Neural cell (in vitro differentiated cells): ENCODE data around the gene MGAT5. TPM values are rescaled to one million over a fixed set of nuclear protein-coding genes. Genes with fewer than 3 reads are reported as not detected.

Experiments
- H2AFZ ChIP-seq: fragments of 200-600, 300-800 bp; sonication (generic), shearing (Covaris generic); 2 replicates; pipeline ENCODE4 v1.6.0; 2014; ENCODE audit warnings: low read depth, mild to moderate bottlenecking, antibody characterized with exemption, low read length, moderate library complexity
- H3F3A ChIP-seq: fragments of 200-600 bp; shearing (Covaris generic); 2 replicates; pipeline ENCODE4 v1.6.1; 2016; ENCODE audit warnings: mild to moderate bottlenecking, moderate library complexity, mixed read lengths, antibody characterized with exemption, low read length; ENCODE audit not compliant: insufficient read depth, poor library complexity, severe bottlenecking
- H3K27ac ChIP-seq: fragments of 200-600, 300-800 bp; sonication (generic), shearing (Covaris generic); 2 replicates; pipeline ENCODE4 v1.5.1; 2014; ENCODE audit warnings: mild to moderate bottlenecking, low read length, moderate library complexity
- H3K27me3 ChIP-seq: fragments of 300-800, 200-600 bp; sonication (generic), shearing (Covaris generic); 2 replicates; pipeline ENCODE4 v1.6.0; 2014; ENCODE audit warnings: mild to moderate bottlenecking, low read depth, low read length, moderate library complexity; ENCODE audit not compliant: insufficient read depth
- H3K36me3 ChIP-seq: fragments of 300-800, 200-600 bp; sonication (generic), shearing (Covaris generic); 2 replicates; pipeline ENCODE4 v1.5.1; 2014; ENCODE audit warnings: mild to moderate bottlenecking, antibody characterized with exemption, low read length, moderate library complexity; ENCODE audit not compliant: insufficient read depth
- H3K4me2 ChIP-seq: fragments of 300-800, 200-600 bp; sonication (generic), shearing (Covaris generic); 2 replicates; pipeline ENCODE4 v1.6.0; 2014; ENCODE audit warnings: mild to moderate bottlenecking, low read length
- H3K4me3 ChIP-seq: fragments of 300-800, 200-600 bp; sonication (generic), shearing (Covaris generic); 2 replicates; pipeline ENCODE4 v1.5.1; 2014; ENCODE audit warnings: mild to moderate bottlenecking, low read length, moderate library complexity
- H3K79me2 ChIP-seq: fragments of 200-600 bp; shearing (Covaris generic); replicated peaks from 2 replicates; pipeline ENCODE4 v1.6.0; 2014; ENCODE audit warnings: mild to moderate bottlenecking, low read length, moderate library complexity; ENCODE audit not compliant: insufficient read depth
- H3K9ac ChIP-seq: fragments of 300-800, 200-600 bp; sonication (generic), shearing (Covaris generic); 2 replicates; pipeline ENCODE4 v1.6.1; 2016; ENCODE audit warnings: mild to moderate bottlenecking, low read length, mixed read lengths
- H3K9me2 ChIP-seq: fragments of 200-600 bp; shearing (Covaris generic); 2 replicates; pipeline ENCODE4 v1.6.1; 2016; ENCODE audit warnings: mild to moderate bottlenecking, low read length, mixed read lengths; ENCODE audit not compliant: insufficient read depth
- H3K9me3 ChIP-seq: fragments of 200-600, 300-800 bp; sonication (generic), shearing (Covaris generic); 2 replicates; pipeline ENCODE4 v1.6.1; 2016; ENCODE audit warnings: mild to moderate bottlenecking, mixed run types, low read length, moderate library complexity, mixed read lengths
- H4K20me1 ChIP-seq: fragments of 200-600 bp; shearing (Covaris generic); 2 replicates; pipeline ENCODE4 v1.6.1; 2016; ENCODE audit warnings: mild to moderate bottlenecking, mixed run types; ENCODE audit not compliant: insufficient read depth
- EP300 ChIP-seq: fragments of 450-650 bp; conservative IDR thresholded peaks from 2 replicates; pipeline ENCODE4 v1.6.1; 2014; ENCODE audit warnings: antibody characterized with exemption, mild to moderate bottlenecking, moderate library complexity; ENCODE audit not compliant: poor library complexity, severe bottlenecking
- EZH2 ChIP-seq: fragments of 200-600, 300-800 bp; shearing (Covaris generic), sonication (generic); IDR thresholded peaks from 2 replicates; pipeline ENCODE4 v1.6.1; 2014; ENCODE audit warnings: antibody characterized with exemption, low read length, borderline replicate concordance, mild to moderate bottlenecking; ENCODE audit not compliant: insufficient read depth, poor library complexity, severe bottlenecking
- MXI1 ChIP-seq: fragments of 450-650 bp; conservative IDR thresholded peaks from 2 replicates; pipeline ENCODE4 v1.6.1; 2014; ENCODE audit warnings: antibody characterized with exemption, mild to moderate bottlenecking; ENCODE audit not compliant: poor library complexity, severe bottlenecking
- POLR2AphosphoS5 ChIP-seq: IDR thresholded peaks from 2 replicates; pipeline ENCODE4 v1.6.1; 2012
- RAD21 ChIP-seq: fragments of 450-650 bp; conservative IDR thresholded peaks from 2 replicates; pipeline ENCODE4 v1.6.1; 2014; ENCODE audit warnings: antibody characterized with exemption, mild to moderate bottlenecking, moderate library complexity
- REST ChIP-seq: IDR thresholded peaks from 2 replicates; pipeline ENCODE4 v1.6.1; 2012; ENCODE audit warnings: borderline replicate concordance
- SMC3 ChIP-seq: fragments of 450-650 bp; conservative IDR thresholded peaks from 2 replicates; pipeline ENCODE4 v1.6.1; 2014; ENCODE audit warnings: antibody characterized with exemption, mild to moderate bottlenecking, moderate library complexity; ENCODE audit not compliant: poor library complexity
- TAF1 ChIP-seq: IDR thresholded peaks from 2 replicates; pipeline ENCODE4 v1.6.1; 2012; ENCODE audit warnings: low read depth
- polyA plus RNA-seq: library from polyadenylated mRNA; depleted of rRNA; stranded (reverse); fragments of >200 nt; gene quantifications from 2 replicates; pipeline ENCODE4 v1.2.3, GENCODE V29; 2014
- TF ChIP-seq, protein P1 (sequence below): fragments of 450-650 bp; IDR thresholded peaks from 2 replicates; pipeline ENCODE4 v1.5.1; 2014; ENCODE audit warnings: antibody characterized with exemption, mild to moderate bottlenecking, moderate library complexity; ENCODE audit not compliant: poor library complexity, severe bottlenecking

MGAT5 gene
- polyA plus RNA-seq, 1 donor from 2014 or later: 40.9 TPM

DNA sequence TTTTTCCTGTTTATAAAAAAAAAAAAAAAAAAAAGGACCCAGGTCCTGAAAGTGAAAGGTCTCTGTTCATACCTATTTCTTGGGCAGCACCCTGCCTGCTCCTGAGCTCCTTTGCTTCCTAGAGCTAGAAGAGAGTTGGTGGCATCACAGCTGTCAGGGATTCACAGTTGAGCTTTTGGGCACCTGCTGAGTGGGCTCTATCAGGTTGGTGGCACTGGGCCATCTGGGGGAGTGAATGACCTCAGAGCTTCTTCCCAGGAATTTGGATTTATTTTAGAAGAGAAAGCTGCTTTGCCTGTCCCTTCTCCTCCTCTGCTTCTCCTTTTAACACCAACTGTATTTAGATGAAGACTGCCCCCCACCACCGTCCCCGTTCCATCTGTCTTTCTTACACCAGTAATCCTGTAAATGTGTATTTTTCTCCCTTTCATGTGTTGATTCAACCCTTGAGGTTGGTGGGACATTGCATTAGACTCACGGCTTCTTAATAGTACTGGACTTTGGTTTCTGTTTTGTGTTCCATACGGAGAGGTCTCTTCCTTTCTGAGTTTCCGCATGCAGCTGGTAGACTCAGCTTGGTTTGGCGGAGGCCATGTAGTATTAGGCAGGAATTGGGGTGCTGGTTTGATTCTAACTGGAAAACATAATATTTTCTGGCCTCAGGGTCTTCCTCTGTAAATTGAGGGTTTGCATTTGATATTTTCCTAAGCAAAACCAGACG, 7.6 kb upstream of the MGAT5 start:
- Histone ChIP-seq H3K4me2 (no peak overlapping the region), H3K9ac (no peak overlapping the region), H3K9me2 (no peaks in the 10 kb centered on the region), H3K4me3 (no peak overlapping the region), H3F3A (no peaks in the 10 kb centered on the region), H3K27ac (no peak overlapping the region), H4K20me1 (no peaks in the 10 kb centered on the region), H2AFZ (no peak overlapping the region), H3K79me2 (peaks cover 5% of the 10 kb centered on the region), H3K9me3 (no peaks in the 10 kb centered on the region), H3K36me3 (no peaks in the 10 kb centered on the region), H3K27me3 (no peaks in the 10 kb centered on the region)
- TF ChIP-seq EP300: no peak

- H3K27me3 ChIP-seq: no peaks in the 10 kb centered on the region
- no peaks in the 10 kb centered on the region for H3K9me3 ChIP-seq
- no peak overlapping the region for H3K27ac ChIP-seq
- H3K79me2 ChIP-seq: peaks cover 5% of the 10 kb centered on the region
- no peaks in the 10 kb centered on the region for H3F3A ChIP-seq
- TF ChIP-seq POLR2AphosphoS5: no peak
- no peak for TF ChIP-seq REST
- TF ChIP-seq, protein P1, sequence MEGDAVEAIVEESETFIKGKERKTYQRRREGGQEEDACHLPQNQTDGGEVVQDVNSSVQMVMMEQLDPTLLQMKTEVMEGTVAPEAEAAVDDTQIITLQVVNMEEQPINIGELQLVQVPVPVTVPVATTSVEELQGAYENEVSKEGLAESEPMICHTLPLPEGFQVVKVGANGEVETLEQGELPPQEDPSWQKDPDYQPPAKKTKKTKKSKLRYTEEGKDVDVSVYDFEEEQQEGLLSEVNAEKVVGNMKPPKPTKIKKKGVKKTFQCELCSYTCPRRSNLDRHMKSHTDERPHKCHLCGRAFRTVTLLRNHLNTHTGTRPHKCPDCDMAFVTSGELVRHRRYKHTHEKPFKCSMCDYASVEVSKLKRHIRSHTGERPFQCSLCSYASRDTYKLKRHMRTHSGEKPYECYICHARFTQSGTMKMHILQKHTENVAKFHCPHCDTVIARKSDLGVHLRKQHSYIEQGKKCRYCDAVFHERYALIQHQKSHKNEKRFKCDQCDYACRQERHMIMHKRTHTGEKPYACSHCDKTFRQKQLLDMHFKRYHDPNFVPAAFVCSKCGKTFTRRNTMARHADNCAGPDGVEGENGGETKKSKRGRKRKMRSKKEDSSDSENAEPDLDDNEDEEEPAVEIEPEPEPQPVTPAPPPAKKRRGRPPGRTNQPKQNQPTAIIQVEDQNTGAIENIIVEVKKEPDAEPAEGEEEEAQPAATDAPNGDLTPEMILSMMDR: no peak
- no peak for TF ChIP-seq MXI1
- no peak for TF ChIP-seq RAD21
- TF ChIP-seq SMC3: no peak
- TF ChIP-seq EP300: no peak
- no peak for TF ChIP-seq TAF1
- no peak for TF ChIP-seq EZH2
- H4K20me1 ChIP-seq: no peaks in the 10 kb centered on the region
- no peaks in the 10 kb centered on the region for H3K36me3 ChIP-seq
- H3K4me2 ChIP-seq: no peak overlapping the region
- no peak overlapping the region for H3K9ac ChIP-seq
- H3K9me2 ChIP-seq: no peaks in the 10 kb centered on the region
- no peak overlapping the region for H2AFZ ChIP-seq
- H3K4me3 ChIP-seq: no peak overlapping the region
These were observed 6.2 kb upstream of the MGAT5 start for GRCh38 chr2:134247679-134248078.

- Histone ChIP-seq H3K4me3 (no peak overlapping the region), H3K79me2 (peaks cover 5% of the 10 kb centered on the region), H3K9ac (no peak overlapping the region), H3K4me2 (no peak overlapping the region), H3K27ac (no peak overlapping the region), H3K9me3 (no peaks in the 10 kb centered on the region), H4K20me1 (no peaks in the 10 kb centered on the region), H3K27me3 (no peaks in the 10 kb centered on the region), H3K36me3 (no peaks in the 10 kb centered on the region), H2AFZ (no peak overlapping the region), H3F3A (no peaks in the 10 kb centered on the region), H3K9me2 (no peaks in the 10 kb centered on the region)
- no peak for TF ChIP-seq EZH2
- no peak for TF ChIP-seq TAF1
- TF ChIP-seq POLR2AphosphoS5: no peak
- TF ChIP-seq EP300: no peak
These were observed 5.0 kb upstream of the MGAT5 start for GRCh38 chr2:134248913-134249312.
